ENCODE data around the gene KANSL1. TPM values are rescaled to one million over a fixed set of nuclear protein-coding genes. Genes with fewer than 3 reads are reported as not detected.
"Not testable (repeated sequence)": the region's sequence is repeated elsewhere in the genome, so short reads cannot be mapped to it uniquely, and the experiment has no call there.

The KANSL1 gene
- 41.0 and 56.0 TPM in 2 replicates for total RNA-seq

- DNase-seq (ENCODE audit: low read depth in 2 of 2), result peak; percentile 75 to 89
These were observed at the start of gene KANSL1 for GRCh38 chr17:46193151-46193625. TSS of gene KANSL1 (minus strand) at chr17:46193429. CDS start at chr17:46172143, 21,286 bp downstream.

- DNase-seq (ENCODE audit: low read depth in 2 of 2), result not testable (repeated sequence)
These were observed 38.1 kb upstream of the KANSL1 start for GRCh38 chr17:46231359-46231758.

- peak; percentile 56 to 74 for DNase-seq (ENCODE audit: low read depth in 2 of 2)
These were observed 32.1 kb upstream of the KANSL1 start for GRCh38 chr17:46225274-46225794.

- not testable (repeated sequence) for DNase-seq (ENCODE audit: low read depth in 2 of 2)
These were observed 31.6 kb upstream of the KANSL1 start for GRCh38 chr17:46224864-46225263.

GRCh38 chr17:46223041-46223440 is 29.8 kb upstream of the KANSL1 start:
- DNase-seq (ENCODE audit: low read depth in 2 of 2), result not testable (repeated sequence)

- no peak for DNase-seq (ENCODE audit: low read depth in 2 of 2)
These were observed 23.5 kb upstream of the KANSL1 start for GRCh38 chr17:46216682-46217081.

GRCh38 chr17:46212634-46213435 is 19.6 kb upstream of the KANSL1 start:
- peak; percentile 71 to 85 for DNase-seq (ENCODE audit: low read depth in 2 of 2)

- DNase-seq (ENCODE audit: low read depth in 2 of 2), result no peak
These were observed 15.8 kb upstream of the KANSL1 start for GRCh38 chr17:46208997-46209396.

GRCh38 chr17:46205975-46206374 is 12.7 kb upstream of the KANSL1 start:
- DNase-seq (ENCODE audit: low read depth in 2 of 2), result no peak

GRCh38 chr17:46202424-46202823 is 9.2 kb upstream of the KANSL1 start:
- DNase-seq (ENCODE audit: low read depth in 2 of 2), result no peak

- no peak for DNase-seq (ENCODE audit: low read depth in 2 of 2)
These were observed 8.3 kb upstream of the KANSL1 start for GRCh38 chr17:46201491-46201890.

- DNase-seq (ENCODE audit: low read depth in 2 of 2), result no peak
These were observed 7.0 kb upstream of the KANSL1 start for GRCh38 chr17:46200197-46200596.

- DNase-seq (ENCODE audit: low read depth in 2 of 2), result no peak
These were observed 6.2 kb upstream of the KANSL1 start for GRCh38 chr17:46199379-46199778.

GRCh38 chr17:46198233-46198632 is 5.0 kb upstream of the KANSL1 start:
- DNase-seq (ENCODE audit: low read depth in 2 of 2), result no peak

GRCh38 chr17:46197530-46197929 is 4.3 kb upstream of the KANSL1 start:
- DNase-seq (ENCODE audit: low read depth in 2 of 2), result no peak

GRCh38 chr17:46195939-46196716 is 2.9 kb upstream of the KANSL1 start:
- DNase-seq (ENCODE audit: low read depth in 2 of 2), result no peak

- DNase-seq (ENCODE audit: low read depth in 2 of 2), result no peak
These were observed 2.1 kb upstream of the KANSL1 start for GRCh38 chr17:46195217-46195855.

- DNase-seq (ENCODE audit: low read depth in 2 of 2), result peak in 1 of 2 donors; percentile 52
These were observed 1.4 kb upstream of the KANSL1 start for GRCh38 chr17:46194393-46195216.

GRCh38 chr17:46193626-46194392 is 580 bp upstream of the KANSL1 start:
- peak; percentile 83 to 94 for DNase-seq (ENCODE audit: low read depth in 2 of 2)
